Hepatocyte (in vitro differentiated cells): Measurements from ENCODE around the gene NAV2. TPM values are rescaled to one million over a fixed set of nuclear protein-coding genes. Genes with fewer than 3 reads are reported as not detected.

Experiments
- DNase-seq: peaks from one replicate; pipeline ENCODE4 v3.0.0-alpha.2; 2016; ENCODE audit warnings: low spot score
- H2AFZ ChIP-seq: fragments of 200-600 bp; sonication (generic); 2 replicates; pipeline ENCODE4 v1.6.0; 2016; ENCODE audit warnings: antibody characterized with exemption, mild to moderate bottlenecking
- H3K27ac ChIP-seq: fragments of 200-600 bp; sonication (generic); 2 replicates; pipeline ENCODE4 v1.5.1; 2016; ENCODE audit warnings: mild to moderate bottlenecking
- H3K27me3 ChIP-seq: fragments of 200-600 bp; sonication (generic); 2 replicates; pipeline ENCODE4 v1.6.1; 2016
- H3K36me3 ChIP-seq: fragments of 200-600 bp; sonication (generic); replicated peaks from 2 replicates; pipeline ENCODE4 v1.5.1; 2016; ENCODE audit warnings: low read depth; ENCODE audit not compliant: insufficient read depth
- H3K4me1 ChIP-seq: fragments of 200-600 bp; sonication (generic); 2 replicates; pipeline ENCODE4 v1.5.1; 2016; ENCODE audit warnings: mild to moderate bottlenecking, moderate library complexity; ENCODE audit not compliant: insufficient read depth
- H3K4me2 ChIP-seq: fragments of 200-600 bp; sonication (generic); 2 replicates; pipeline ENCODE4 v1.6.0; 2016
- H3K4me3 ChIP-seq: fragments of 200-600 bp; sonication (generic); 2 replicates; pipeline ENCODE4 v1.5.1; 2016; ENCODE audit warnings: mild to moderate bottlenecking
- H3K79me2 ChIP-seq: fragments of 200-600 bp; sonication (generic); 2 replicates; pipeline ENCODE4 v1.6.0; 2017; ENCODE audit warnings: mild to moderate bottlenecking
- H3K9me2 ChIP-seq: fragments of 200-600 bp; sonication (generic); replicated peaks from 2 replicates; pipeline ENCODE4 v1.6.0; 2017; ENCODE audit warnings: mild to moderate bottlenecking; ENCODE audit not compliant: insufficient read depth
- H3K9me3 ChIP-seq: fragments of 200-600 bp; sonication (generic); 2 replicates; pipeline ENCODE4 v1.5.1; 2016; ENCODE audit warnings: low read depth, mild to moderate bottlenecking
- H4K20me1 ChIP-seq: fragments of 200-600 bp; sonication (generic); 2 replicates; pipeline ENCODE4 v1.6.0; 2016; ENCODE audit warnings: mild to moderate bottlenecking; ENCODE audit not compliant: insufficient read depth, poor library complexity, severe bottlenecking
- CTCF ChIP-seq: fragments of 200-600 bp; sonication (generic); IDR thresholded peaks from 2 replicates; pipeline ENCODE4 v1.5.1; 2016; ENCODE audit warnings: antibody characterized with exemption, mild to moderate bottlenecking; ENCODE audit not compliant: poor library complexity
- EZH2 ChIP-seq: fragments of 200-600 bp; sonication (generic); IDR thresholded peaks from 2 replicates; pipeline ENCODE4 v1.6.1; 2016; ENCODE audit warnings: antibody characterized with exemption, mild to moderate bottlenecking, borderline replicate concordance
- EZH2phosphoT487 ChIP-seq: fragments of 200-600 bp; sonication (generic); IDR thresholded peaks from one replicate; pipeline ENCODE4 v1.6.1; 2018; ENCODE audit warnings: antibody characterized with exemption, mild to moderate bottlenecking, low read depth, moderate library complexity; ENCODE audit not compliant: unreplicated experiment, severe bottlenecking
- WGBS: methylation state at CpG from one replicate; pipeline ENCODE4 v1.1.6; 2016; ENCODE audit warnings: low lambda C conversion rate; ENCODE audit errors: missing lambda C conversion rate; 5-methylcytosine and 5-hydroxymethylcytosine counted together
- polyA plus RNA-seq: library from polyadenylated mRNA; unstranded; fragments of >200 nt; fragmentation: Nextera tagmentation; extraction: Ambion mirVana; gene quantifications from 2 replicates; pipeline ENCODE4 v1.2.1, GENCODE V29; 2016
- total RNA-seq: library from RNA; depleted of rRNA; stranded (reverse); fragments of >200 nt; gene quantifications from 2 replicates; pipeline ENCODE4 v1.2.3, GENCODE V29; 2014

Gene NAV2
- total and polyA plus RNA-seq, 2 experiments from 2014 or later, result 23.7 to 30.8 TPM

GRCh38 chr11:19694796-19695345, 17.8 kb upstream of the NAV2 start:
- Histone ChIP-seq H2AFZ (no peak overlapping the region), H3K4me2 (no peak overlapping the region), H3K4me3 (no peak overlapping the region), H3K79me2 (no peaks in the 10 kb centered on the region), H3K27me3 (no peaks in the 10 kb centered on the region), H3K9me3 (no peaks in the 10 kb centered on the region), H3K36me3 (no peaks in the 10 kb centered on the region), H3K4me1 (peaks cover 7% of the 10 kb centered on the region), H4K20me1 (no peaks in the 10 kb centered on the region), H3K27ac (no peak overlapping the region), H3K9me2 (no peaks in the 10 kb centered on the region)
- 94% methylated on average over 5 of the region's 5 CpGs for WGBS
- TF ChIP-seq EZH2, result no peak
- TF ChIP-seq CTCF, result no peak
- no peak for TF ChIP-seq EZH2phosphoT487
- DNase-seq, result no peak

GRCh38 chr11:19696073-19696472, 16.6 kb upstream of the NAV2 start:
- Histone ChIP-seq H3K79me2 (no peaks in the 10 kb centered on the region), H3K27me3 (no peaks in the 10 kb centered on the region), H3K9me3 (no peaks in the 10 kb centered on the region), H3K36me3 (no peaks in the 10 kb centered on the region), H3K4me2 (no peak overlapping the region), H3K4me1 (peaks cover 7% of the 10 kb centered on the region), H4K20me1 (no peaks in the 10 kb centered on the region), H3K9me2 (no peaks in the 10 kb centered on the region), H3K27ac (no peak overlapping the region), H2AFZ (no peak overlapping the region), H3K4me3 (no peak overlapping the region)
- DNase-seq, result no peak
- 94% methylated on average over 3 of the region's 3 CpGs for WGBS
- TF ChIP-seq EZH2 (no peak), EZH2phosphoT487 (no peak), CTCF (no peak)

GRCh38 chr11:19696904-19697303, 15.7 kb upstream of the NAV2 start:
- H4K20me1 ChIP-seq, result no peaks in the 10 kb centered on the region
- 98% methylated on average over 4 of the region's 4 CpGs for WGBS

More at GRCh38 chr11:19696904-19697303, 15.7 kb upstream of the NAV2 start:
- Histone ChIP-seq H3K79me2 (no peaks in the 10 kb centered on the region), H3K36me3 (no peaks in the 10 kb centered on the region), H3K9me2 (no peaks in the 10 kb centered on the region), H2AFZ (no peak overlapping the region), H3K27ac (no peak overlapping the region), H3K4me2 (no peak overlapping the region), H3K27me3 (no peaks in the 10 kb centered on the region), H3K9me3 (no peaks in the 10 kb centered on the region), H3K4me1 (peaks cover 7% of the 10 kb centered on the region), H3K4me3 (no peak overlapping the region)
- DNase-seq, result no peak
- TF ChIP-seq CTCF (no peak), EZH2phosphoT487 (no peak), EZH2 (no peak)
